Ovary (tissue), 9 donors: Measurements from ENCODE around the gene SACM1L. TPM values are rescaled to one million over a fixed set of nuclear protein-coding genes. Genes with fewer than 3 reads are reported as not detected.

Experiments
- DNase-seq, 5 donors: peaks; one replicate each; pipeline ENCODE4 v3.0.0-alpha.2; 2019 to 2020
- H3K27ac ChIP-seq, 2 donors: fragments of 200-600 bp; one replicate each; pipeline versions ENCODE4 v1.5.1 to v1.8.0; 2019 to 2022
- H3K27me3 ChIP-seq: fragments of 200-600 bp; one replicate; pipeline ENCODE4 v1.8.0; 2022
- H3K36me3 ChIP-seq: fragments of 200-600 bp; sonication (generic); one replicate; pipeline ENCODE4 v1.5.1; 2019
- H3K4me1 ChIP-seq: one replicate; pipeline ENCODE4 v1.8.1; 2013; ENCODE audit warnings: mild to moderate bottlenecking, moderate library complexity; ENCODE audit not compliant: insufficient read depth
- H3K4me3 ChIP-seq: fragments of 200-600 bp; sonication (generic); one replicate; pipeline ENCODE4 v1.5.1; 2017
- H3K9me3 ChIP-seq, 2 donors: fragments of 200-600 bp in 1 of 2; sonication (generic) in 1 of 2; one replicate each; pipeline versions ENCODE4 v1.5.1 to v1.8.1; 2013 to 2019; ENCODE audit warnings: mild to moderate bottlenecking in 1 of 2, moderate library complexity in 1 of 2
- CTCF ChIP-seq, 3 donors: fragments of 450-650 bp in 2 of 3; fragments of 200-600 bp in 1 of 3; IDR thresholded peaks; one replicate each; pipeline versions ENCODE4 v1.5.1 to v1.8.0; 2016 to 2022; ENCODE audit warnings: antibody characterized with exemption in 3 of 3, mild to moderate bottlenecking in 1 of 3
- EP300 ChIP-seq: sonication (generic); formaldehyde crosslinking; IDR thresholded peaks from one replicate; pipeline ENCODE4 v1.6.1; 2017; ENCODE audit warnings: antibody characterized with exemption
- POLR2A ChIP-seq: fragments of 450-650 bp; IDR thresholded peaks from one replicate; pipeline ENCODE4 v1.6.1; 2017; ENCODE audit warnings: antibody characterized with exemption, mild to moderate bottlenecking, moderate library complexity
- WGBS, 3 donors: extraction: QIAGEN DNeasy Blood & Tissue Kit in 1 of 3; methylation state at CpG; one replicate each; pipeline versions ENCODE4 v1.1.5 to v1.1.7; 2013 to 2017; 5-methylcytosine and 5-hydroxymethylcytosine counted together
- intact Hi-C, 4 donors: fragments of 100-400 bp; cut with DNase I; formaldehyde crosslinking; loops; one replicate each; pipeline versions ENCODE4 v1.11.0 to v1.15.1; 2022 to 2023
- polyA plus RNA-seq, 2 donors: library from polyadenylated mRNA; stranded (reverse); fragments of 200-250 nt in 1 of 2; fragments of 350-450 nt in 1 of 2; fragmentation: Illumina TruSeq in 1 of 2; extraction: RNeasy Lipid Tissue Mini Kit (QIAGEN cat#74804) in 1 of 2; gene quantifications; one replicate each; pipeline ENCODE4 v1.2.3, GENCODE V29; 2013 to 2014
- total RNA-seq, 7 donors: library from RNA; depleted of rRNA in 2 of 7; stranded (reverse); fragments of >200 nt in 2 of 7; fragmentation: NEBNext Ultra II Directional in 3 of 7; extraction: Animal tissue kit (Norgen Biotek cat#: 25700) in 3 of 7; gene quantifications; one replicate each; pipeline versions ENCODE4 v1.1.0 to v1.2.4, GENCODE V29; 2016 to 2023
- donor health status: DM: no; HTN: no; CAD: no; lungs with moderate emphysema.
- donor health status: DM: no; HTN: no; CAD: no.
- donor health status: Bipolar disorder and iron deficiency.
- donor health status: DM: yes; HTN: yes; CAD: no.
- donor health status: DM: no; HTN: no; CAD: no.
- donor health status: DM: yes; HTN: yes; CAD: no.

The SACM1L gene
- total and polyA plus RNA-seq, 9 donors, result 19.0 to 47.3 (median 32.1) TPM

GRCh38 chr3:45777746-45778386 is 88.7 kb downstream of the SACM1L start:
- H3K36me3 ChIP-seq, result no peaks in the 10 kb centered on the region
- H3K27ac ChIP-seq, result no peak overlapping the region
- no peaks in the 10 kb centered on the region for H3K9me3 ChIP-seq
- no peak overlapping the region for H3K4me3 ChIP-seq
- 82 to 91% (median 89%) methylated on average over 11 of the region's 11 CpGs for WGBS, 3 donors
- H3K27me3 ChIP-seq, result no peaks in the 10 kb centered on the region
- intact Hi-C loops, result no loop called here
- TF ChIP-seq CTCF (IDR thresholded peaks at IDR 0.05) (no peak), EP300 (no peak), POLR2A (no peak)
- no peak for DNase-seq
- H3K4me1 ChIP-seq, result no peaks in the 10 kb centered on the region

DNA sequence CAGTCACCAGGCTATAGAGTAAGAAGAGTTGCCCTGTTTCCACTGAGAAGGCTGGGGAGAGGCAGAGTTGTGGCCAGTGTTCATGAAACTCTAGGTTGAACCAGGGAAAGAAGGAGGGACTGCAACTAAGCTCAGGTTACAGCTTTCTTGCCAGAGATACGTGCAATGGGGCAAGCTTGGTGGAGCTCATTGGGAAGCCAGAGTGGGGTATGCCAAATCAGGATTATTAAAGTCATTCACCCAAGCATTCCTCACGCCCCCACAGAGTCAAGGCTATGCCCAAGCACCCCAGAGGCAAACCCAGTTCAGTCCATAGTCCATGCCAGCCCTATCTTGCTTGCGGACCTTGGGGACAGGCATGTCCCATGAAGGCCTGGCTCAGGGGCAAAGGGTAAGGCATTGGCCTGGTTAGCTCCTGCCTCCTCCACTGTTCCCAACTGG is 89.6 kb downstream of the SACM1L start:
- no peak for DNase-seq
- WGBS, 3 donors, result 68 to 85% (median 72%) methylated on average over 3 of the region's 3 CpGs
- no peak for TF ChIP-seq CTCF (IDR thresholded peaks at IDR 0.05)
- no peak for TF ChIP-seq EP300
- TF ChIP-seq POLR2A, result no peak
- Histone ChIP-seq H3K27ac (no peak overlapping the region), H3K4me3 (no peak overlapping the region), H3K27me3 (no peaks in the 10 kb centered on the region), H3K4me1 (no peaks in the 10 kb centered on the region), H3K9me3 (no peaks in the 10 kb centered on the region), H3K36me3 (no peaks in the 10 kb centered on the region)
- intact Hi-C loops, result no loop called here

- no peaks in the 10 kb centered on the region for H3K36me3 ChIP-seq
- 89 to 91% (median 90%) methylated on average over 35 of the region's 35 CpGs for WGBS, 3 donors
- TF ChIP-seq POLR2A, result no peak
- no peak for TF ChIP-seq EP300
- TF ChIP-seq CTCF (IDR thresholded peaks at IDR 0.05), result no peak
- no peak overlapping the region for H3K4me3 ChIP-seq
- no peaks in the 10 kb centered on the region for H3K4me1 ChIP-seq
- no peak for DNase-seq
- intact Hi-C loops, result no loop called here
- no peaks in the 10 kb centered on the region for H3K27me3 ChIP-seq
- no peak overlapping the region for H3K27ac ChIP-seq
- no peaks in the 10 kb centered on the region for H3K9me3 ChIP-seq
Measured at GRCh38 chr3:45779746-45780735, 90.8 kb downstream of the SACM1L start.

GRCh38 chr3:45781271-45781670 is 92.1 kb downstream of the SACM1L start:
- Histone ChIP-seq H3K27me3 (no peaks in the 10 kb centered on the region), H3K4me3 (no peak overlapping the region), H3K4me1 (no peaks in the 10 kb centered on the region), H3K27ac (no peak overlapping the region), H3K36me3 (no peaks in the 10 kb centered on the region), H3K9me3 (no peaks in the 10 kb centered on the region)
- no peak for DNase-seq
- intact Hi-C loops, result no loop called here
- TF ChIP-seq CTCF (IDR thresholded peaks at IDR 0.05) (no peak), POLR2A (no peak), EP300 (no peak)
- WGBS, 3 donors, result 58 to 71% (median 64%) methylated on average over 5 of the region's 5 CpGs
